Mesenchymal stem cell (in vitro differentiated cells and primary cell): Measurements from ENCODE around the gene COX10.

ENCODE experiments used
- DNase-seq: peaks from one replicate; pipeline ENCODE4 v3.0.0-alpha.2; 2013
- H2AFZ ChIP-seq: one replicate; pipeline ENCODE4 v1.6.1; 2013; ENCODE audit warnings: low read depth, mild to moderate bottlenecking, control low read depth, inconsistent platforms, low read length, moderate library complexity
- H2AK5ac ChIP-seq: 2 replicates; pipeline ENCODE4 v1.6.1; 2013; ENCODE audit warnings: low read length, moderate library complexity, mild to moderate bottlenecking, inconsistent platforms; ENCODE audit not compliant: severe bottlenecking
- H2BK120ac ChIP-seq: one replicate; pipeline ENCODE4 v1.6.1; 2013; ENCODE audit warnings: low read depth, mild to moderate bottlenecking, inconsistent platforms, low read length, moderate library complexity
- H2BK12ac ChIP-seq, 2 experiments: one replicate each; pipeline ENCODE4 v1.6.1; 2013; ENCODE audit warnings: inconsistent platforms in 2 of 2, low read length in 2 of 2, mild to moderate bottlenecking in 2 of 2, moderate library complexity in 2 of 2, control low read depth in 1 of 2
- H2BK15ac ChIP-seq: one replicate; pipeline ENCODE4 v1.6.1; 2013; ENCODE audit warnings: mild to moderate bottlenecking, low read depth, inconsistent platforms; ENCODE audit not compliant: poor library complexity, severe bottlenecking
- H2BK5ac ChIP-seq: 2 replicates; pipeline ENCODE4 v1.6.1; 2013; ENCODE audit warnings: low read depth, mild to moderate bottlenecking, low read length, control low read depth, inconsistent platforms; ENCODE audit not compliant: poor library complexity, severe bottlenecking
- H3K14ac ChIP-seq, 2 experiments: one replicate each; pipeline ENCODE4 v1.6.1; 2013; ENCODE audit warnings: inconsistent platforms in 2 of 2, low read length in 2 of 2, control low read depth in 1 of 2, mild to moderate bottlenecking in 1 of 2, moderate library complexity in 1 of 2
- H3K18ac ChIP-seq, 2 experiments: one replicate each; pipeline ENCODE4 v1.6.1; 2013; ENCODE audit warnings: inconsistent platforms in 2 of 2, low read length in 2 of 2, control low read depth in 1 of 2, low read depth in 1 of 2, mild to moderate bottlenecking in 1 of 2
- H3K23ac ChIP-seq, 2 experiments: one replicate each; pipeline ENCODE4 v1.6.1; 2013; ENCODE audit warnings: inconsistent platforms in 2 of 2, low read length in 2 of 2, mild to moderate bottlenecking in 2 of 2, moderate library complexity in 2 of 2, control low read depth in 1 of 2
- H3K27ac ChIP-seq: 2 replicates; pipeline ENCODE4 v1.5.1; 2013; ENCODE audit warnings: mild to moderate bottlenecking, moderate library complexity, low read length, control low read depth, inconsistent platforms; ENCODE audit not compliant: poor library complexity, severe bottlenecking
- H3K27me3 ChIP-seq, 2 experiments: 2 replicates each; pipeline versions ENCODE4 v1.6.1 to v1.7.0; 2013; ENCODE audit warnings: low read length in 2 of 2, mild to moderate bottlenecking in 2 of 2, moderate library complexity in 2 of 2, control low read depth in 1 of 2, inconsistent platforms in 1 of 2; ENCODE audit not compliant: control insufficient read depth in 1 of 2, insufficient read depth in 1 of 2
- H3K36me3 ChIP-seq, 2 experiments: 2 replicates each; pipeline versions ENCODE4 v1.6.1 to v1.7.0; 2013; ENCODE audit warnings: low read length in 2 of 2, control low read depth in 1 of 2, inconsistent platforms in 1 of 2, low read depth in 1 of 2, mild to moderate bottlenecking in 1 of 2; ENCODE audit not compliant: insufficient read depth in 2 of 2, control insufficient read depth in 1 of 2
- H3K4ac ChIP-seq, 2 experiments: one replicate each; pipeline ENCODE4 v1.6.1; 2013; ENCODE audit warnings: inconsistent platforms in 2 of 2, low read length in 2 of 2, mild to moderate bottlenecking in 2 of 2, moderate library complexity in 2 of 2, control low read depth in 1 of 2, low read depth in 1 of 2
- H3K4me1 ChIP-seq: 2 replicates; pipeline ENCODE4 v1.6.1; 2013; ENCODE audit warnings: low read depth, low read length, control low read depth; ENCODE audit not compliant: control insufficient read depth, insufficient read depth
- H3K4me2 ChIP-seq: 2 replicates; pipeline ENCODE4 v1.6.1; 2013; ENCODE audit warnings: low read length, mild to moderate bottlenecking, inconsistent platforms; ENCODE audit not compliant: poor library complexity, severe bottlenecking
- H3K4me3 ChIP-seq, 2 experiments: 2 replicates each; pipeline versions ENCODE4 v1.5.1 to v1.7.0; 2013; ENCODE audit warnings: low read length in 2 of 2, mild to moderate bottlenecking in 2 of 2, control low read depth in 1 of 2, low read depth in 1 of 2; ENCODE audit not compliant: insufficient read depth in 1 of 2
- H3K79me1 ChIP-seq: replicated peaks from 2 replicates; pipeline ENCODE4 v1.6.1; 2013; ENCODE audit warnings: mild to moderate bottlenecking, control low read depth, low read length, inconsistent platforms; ENCODE audit not compliant: poor library complexity, severe bottlenecking
- H3K9ac ChIP-seq: 2 replicates; pipeline ENCODE4 v1.7.0; 2013; ENCODE audit warnings: mild to moderate bottlenecking, low read length, moderate library complexity
- H3K9me3 ChIP-seq: 2 replicates; pipeline ENCODE4 v1.7.0; 2013; ENCODE audit warnings: mild to moderate bottlenecking, low read length; ENCODE audit not compliant: control insufficient read depth
- H4K8ac ChIP-seq: one replicate; pipeline ENCODE4 v1.6.1; 2013; ENCODE audit warnings: inconsistent platforms, mild to moderate bottlenecking, low read length, moderate library complexity
- H4K91ac ChIP-seq: one replicate; pipeline ENCODE4 v1.6.1; 2013; ENCODE audit warnings: mild to moderate bottlenecking, low read length, inconsistent platforms
- WGBS: methylation state at CpG from one replicate; pipeline ENCODE4 v1.1.7; 2013; ENCODE audit warnings: mixed read lengths; 5-methylcytosine and 5-hydroxymethylcytosine counted together

COX10 gene

DNA sequence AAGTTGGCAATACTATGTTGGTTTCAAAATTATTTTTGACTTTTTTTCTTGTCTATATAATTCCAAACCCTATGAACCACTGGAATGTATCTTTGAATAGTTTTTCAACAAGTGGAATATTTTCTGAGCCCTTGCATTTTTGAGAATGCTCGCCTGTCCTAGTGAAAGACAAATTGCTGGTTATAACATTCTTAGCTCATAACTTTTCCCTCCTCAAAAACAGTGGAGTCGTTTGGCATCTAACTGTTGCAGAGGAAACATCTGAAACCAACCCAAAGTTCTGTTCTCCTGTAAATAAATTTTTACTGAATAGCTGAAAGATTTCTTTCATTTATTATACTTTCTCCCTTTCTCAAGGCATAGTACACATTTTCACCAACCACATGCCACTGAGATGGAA lies 11.3 kb upstream of the COX10 start:
- H2BK12ac ChIP-seq, result no peak overlapping the region
- H3K4me1 ChIP-seq, result peaks cover 2% of the 10 kb centered on the region
- no peak overlapping the region for H2BK5ac ChIP-seq
- no peak for DNase-seq
- H3K27me3 ChIP-seq, result no peaks in the 10 kb centered on the region
- WGBS, result 82% methylated on average over 1 of the region's 2 CpGs
- no peak overlapping the region for H3K4me3 ChIP-seq
- H3K14ac ChIP-seq, result no peak overlapping the region
- no peak overlapping the region for H2BK15ac ChIP-seq
- H3K9me3 ChIP-seq, result no peaks in the 10 kb centered on the region
- no peak overlapping the region for H3K4me2 ChIP-seq
- H3K79me1 ChIP-seq, result peaks cover 20% of the 10 kb centered on the region
- no peak overlapping the region for H3K9ac ChIP-seq
- no peak overlapping the region for H2AK5ac ChIP-seq
- no peak overlapping the region for H4K8ac ChIP-seq
- no peak overlapping the region for H3K4ac ChIP-seq
- no peak overlapping the region for H4K91ac ChIP-seq
- no peak overlapping the region for H2AFZ ChIP-seq
- no peak overlapping the region for H3K18ac ChIP-seq
- peaks cover 0 to 3% of the 10 kb centered on the region in 2 experiments for H3K36me3 ChIP-seq
- H3K23ac ChIP-seq, result no peak overlapping the region
- no peak overlapping the region for H2BK120ac ChIP-seq
- H3K27ac ChIP-seq, result no peak overlapping the region

DNA sequence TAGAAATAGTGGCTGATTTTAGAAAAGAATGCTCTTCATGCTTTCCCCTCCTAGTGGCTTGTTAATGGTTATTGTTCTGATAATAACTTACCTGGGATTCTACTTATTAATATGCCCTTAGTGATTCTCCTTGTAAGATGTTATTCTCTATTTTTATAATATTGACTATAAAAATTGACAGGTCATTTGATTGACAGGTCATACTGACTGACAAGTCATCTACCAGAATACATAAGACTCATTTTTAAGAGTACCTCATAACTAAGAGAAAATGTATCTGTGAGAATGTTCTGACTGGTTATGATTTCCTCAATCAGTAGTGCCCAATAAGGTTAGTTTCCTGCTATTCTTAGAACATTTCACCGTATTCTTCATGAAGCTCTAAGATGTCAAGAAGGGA lies 8.6 kb upstream of the COX10 start:
- Histone ChIP-seq H4K91ac (no peak overlapping the region), H3K27ac (no peak overlapping the region), H3K4me2 (no peak overlapping the region), H2AK5ac (no peak overlapping the region), H3K4me1 (peaks cover 2% of the 10 kb centered on the region), H2BK5ac (no peak overlapping the region), H3K9ac (no peak overlapping the region), H3K23ac (no peak overlapping the region), H3K4ac (no peak overlapping the region), H2AFZ (no peak overlapping the region), H2BK120ac (no peak overlapping the region), H2BK15ac (no peak overlapping the region), H3K18ac (no peak overlapping the region), H3K9me3 (no peaks in the 10 kb centered on the region), H2BK12ac (no peak overlapping the region), H3K4me3 (no peak overlapping the region), H3K79me1 (peaks cover 13% of the 10 kb centered on the region), H3K27me3 (no peaks in the 10 kb centered on the region), H3K36me3 (peaks cover 0 to 3% of the 10 kb centered on the region in 2 experiments), H4K8ac (no peak overlapping the region), H3K14ac (no peak overlapping the region)
- 100% methylated on average over 1 of the region's 1 CpG for WGBS
- DNase-seq, result no peak

- H2BK12ac ChIP-seq, result peak overlapping the region in 1 of 2 experiments; percentile 18
- H3K9me3 ChIP-seq, result no peaks in the 10 kb centered on the region
- no peak overlapping the region for H3K4ac ChIP-seq
These were observed 7.4 kb upstream of the COX10 start for GRCh38 chr17:14061666-14062560.

GRCh38 chr17:14067347-14067746 lies 2.0 kb upstream of the COX10 start:
- Histone ChIP-seq H3K27me3 (no peaks in the 10 kb centered on the region), H3K4me3 (no peak overlapping the region), H3K9me3 (no peaks in the 10 kb centered on the region), H3K4me2 (no peak overlapping the region), H3K23ac (no peak overlapping the region), H3K79me1 (peaks cover 17% of the 10 kb centered on the region), H3K27ac (no peak overlapping the region), H2AFZ (no peak overlapping the region), H3K14ac (no peak overlapping the region), H3K4ac (no peak overlapping the region), H2BK5ac (no peak overlapping the region), H2BK12ac (no peak overlapping the region), H3K18ac (no peak overlapping the region), H3K9ac (no peak overlapping the region), H4K91ac (no peak overlapping the region), H2BK15ac (no peak overlapping the region), H2AK5ac (no peak overlapping the region), H3K36me3 (no peaks in the 10 kb centered on the region), H3K4me1 (peaks cover 2% of the 10 kb centered on the region), H2BK120ac (no peak overlapping the region), H4K8ac (no peak overlapping the region)
- no CpG with 5 or more reads among the region's 1 CpG for WGBS
- no peak for DNase-seq

More at GRCh38 chr17:14061666-14062560, 7.4 kb upstream of the COX10 start:
- Histone ChIP-seq H2BK15ac (no peak overlapping the region), H2BK120ac (peak overlapping the region; percentile 42), H3K79me1 (peaks cover 10% of the 10 kb centered on the region), H2AK5ac (no peak overlapping the region), H3K4me1 (peaks cover 2% of the 10 kb centered on the region), H3K36me3 (no peaks in the 10 kb centered on the region), H2AFZ (no peak overlapping the region), H2BK5ac (no peak overlapping the region), H4K91ac (no peak overlapping the region), H4K8ac (no peak overlapping the region), H3K9ac (peak overlapping the region; percentile 66), H3K18ac (peak overlapping the region in 1 of 2 experiments; percentile 38), H3K4me3 (peak overlapping the region in 1 of 2 experiments; percentile 52), H3K23ac (no peak overlapping the region), H3K27me3 (no peaks in the 10 kb centered on the region), H3K14ac (no peak overlapping the region), H3K4me2 (no peak overlapping the region), H3K27ac (peak overlapping the region; percentile 58)
- WGBS, result 34% methylated on average over 10 of the region's 10 CpGs
- DNase-seq, result peak; percentile 91
